KOPT-K1 (cell line): ENCODE results near the gene PCDHGA7.
"Not testable (repeated sequence)": the region's sequence is repeated elsewhere in the genome, so short reads cannot be mapped to it uniquely, and the experiment has no call there.

ENCODE experiments used
- H3K27ac ChIP-seq: fragments of 200-600 bp; sonication (generic); 2 replicates; pipeline ENCODE4 v1.5.1; 2016; ENCODE audit warnings: antibody characterized with exemption, mild to moderate bottlenecking, low read depth, low read length; ENCODE audit not compliant: poor library complexity, severe bottlenecking
- H3K36me3 ChIP-seq: fragments of 200-600 bp; sonication (generic); 2 replicates; pipeline ENCODE4 v1.5.1; 2017; ENCODE audit warnings: antibody characterized with exemption, mild to moderate bottlenecking, low read length, moderate library complexity; ENCODE audit not compliant: insufficient read depth
- H3K9me3 ChIP-seq: fragments of 200-600 bp; sonication (generic); 2 replicates; pipeline ENCODE4 v1.5.1; 2017; ENCODE audit warnings: antibody characterized with exemption, low read length, mild to moderate bottlenecking; ENCODE audit not compliant: insufficient read depth, poor library complexity, severe bottlenecking

The PCDHGA7 gene

DNA sequence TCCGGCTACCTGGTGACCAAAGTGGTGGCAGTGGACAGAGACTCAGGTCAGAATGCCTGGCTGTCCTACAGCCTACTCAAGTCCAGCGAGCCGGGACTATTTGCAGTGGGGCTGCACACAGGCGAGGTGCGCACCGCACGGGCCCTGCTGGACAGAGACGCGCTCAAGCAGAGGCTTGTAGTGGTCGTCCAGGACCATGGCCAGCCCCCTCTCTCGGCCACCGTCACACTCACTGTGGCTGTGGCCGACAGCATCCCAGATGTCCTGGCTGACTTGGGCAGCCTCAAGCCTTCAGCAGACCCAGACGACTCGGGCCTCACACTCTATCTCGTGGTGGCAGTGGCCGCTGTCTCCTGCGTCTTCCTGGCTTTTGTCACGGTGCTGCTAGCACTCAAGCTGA, 25.6 kb upstream of the PCDHGA7 start:
- H3K36me3 ChIP-seq = no peaks in the 10 kb centered on the region
- H3K27ac ChIP-seq = no peak overlapping the region
- peaks cover 13% of the 10 kb centered on the region for H3K9me3 ChIP-seq

DNA sequence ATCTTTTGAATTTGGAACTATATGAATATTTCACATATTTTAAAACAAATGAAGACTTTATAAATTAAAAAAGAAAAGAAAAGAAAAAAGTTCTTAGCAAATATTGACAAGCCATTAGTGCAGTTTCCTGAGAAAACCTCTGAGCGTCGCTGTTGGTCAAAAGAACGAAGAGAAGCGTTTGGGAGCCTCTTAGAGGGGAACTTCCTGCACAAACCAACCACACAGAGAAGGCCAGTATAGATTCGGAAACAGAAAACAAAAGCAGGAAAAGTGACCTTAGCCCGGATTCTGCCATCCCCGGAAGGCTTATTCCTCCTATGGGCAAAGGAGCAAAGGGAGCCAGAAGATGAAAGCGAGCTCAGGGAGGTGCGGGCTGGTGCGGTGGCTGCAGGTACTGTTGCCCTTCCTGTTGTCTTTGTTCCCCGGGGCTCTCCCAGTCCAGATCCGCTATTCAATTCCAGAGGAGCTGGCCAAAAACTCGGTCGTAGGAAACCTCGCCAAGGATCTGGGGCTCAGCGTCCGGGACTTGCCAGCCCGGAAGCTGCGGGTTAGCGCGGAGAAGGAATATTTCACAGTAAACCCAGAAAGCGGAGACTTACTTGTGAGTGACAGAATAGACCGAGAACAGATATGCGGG, 22.6 kb upstream of the PCDHGA7 start, which contains the start of gene PCDHGB2:
TSS of gene PCDHGB2 (plus strand) at position 205 of the 637 bp plus-strand sequence. CDS start at position 347, 142 bp downstream.
- Histone ChIP-seq H3K27ac (no peak within 1 kb of the TSS), H3K36me3 (no peaks in the 10 kb centered on the region)

DNA sequence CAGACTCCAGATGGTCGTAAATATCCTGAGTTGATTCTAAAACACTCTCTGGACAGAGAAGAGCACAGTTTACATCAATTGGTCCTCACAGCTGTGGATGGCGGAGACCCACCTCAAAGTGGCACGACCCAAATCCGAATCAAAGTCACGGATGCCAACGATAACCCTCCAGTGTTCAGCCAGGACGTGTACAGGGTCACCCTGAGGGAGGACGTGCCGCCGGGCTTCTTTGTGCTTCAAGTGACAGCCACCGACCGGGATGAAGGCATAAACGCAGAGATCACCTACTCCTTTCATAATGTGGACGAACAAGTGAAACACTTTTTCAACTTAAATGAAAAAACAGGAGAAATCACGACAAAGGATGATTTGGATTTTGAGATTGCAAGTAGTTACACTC, 21.9 kb upstream of the PCDHGA7 start:
- Histone ChIP-seq H3K36me3 (no peaks in the 10 kb centered on the region), H3K27ac (no peak overlapping the region), H3K9me3 (peaks cover 39% of the 10 kb centered on the region)

More for the DNA sequence above, 22.6 kb upstream of the PCDHGA7 start, which contains the start of gene PCDHGB2:
- peaks cover 31% of the 10 kb centered on the region for H3K9me3 ChIP-seq

GRCh38 chr5:141362719-141363118, 19.8 kb upstream of the PCDHGA7 start:
- no peaks in the 10 kb centered on the region for H3K36me3 ChIP-seq
- H3K27ac ChIP-seq = no peak overlapping the region
- peaks cover 47% of the 10 kb centered on the region for H3K9me3 ChIP-seq

GRCh38 chr5:141363952-141364660, 18.4 kb upstream of the PCDHGA7 start, which contains the start of gene PCDHGA5:
PCDHGA5 (plus strand) TSS chr5:141364162; CDS start chr5:141364331, 169 bp downstream.
- Histone ChIP-seq H3K36me3 (no peaks in the 10 kb centered on the region), H3K9me3 (peaks cover 47% of the 10 kb centered on the region), H3K27ac (no peak within 1 kb of the TSS)

DNA sequence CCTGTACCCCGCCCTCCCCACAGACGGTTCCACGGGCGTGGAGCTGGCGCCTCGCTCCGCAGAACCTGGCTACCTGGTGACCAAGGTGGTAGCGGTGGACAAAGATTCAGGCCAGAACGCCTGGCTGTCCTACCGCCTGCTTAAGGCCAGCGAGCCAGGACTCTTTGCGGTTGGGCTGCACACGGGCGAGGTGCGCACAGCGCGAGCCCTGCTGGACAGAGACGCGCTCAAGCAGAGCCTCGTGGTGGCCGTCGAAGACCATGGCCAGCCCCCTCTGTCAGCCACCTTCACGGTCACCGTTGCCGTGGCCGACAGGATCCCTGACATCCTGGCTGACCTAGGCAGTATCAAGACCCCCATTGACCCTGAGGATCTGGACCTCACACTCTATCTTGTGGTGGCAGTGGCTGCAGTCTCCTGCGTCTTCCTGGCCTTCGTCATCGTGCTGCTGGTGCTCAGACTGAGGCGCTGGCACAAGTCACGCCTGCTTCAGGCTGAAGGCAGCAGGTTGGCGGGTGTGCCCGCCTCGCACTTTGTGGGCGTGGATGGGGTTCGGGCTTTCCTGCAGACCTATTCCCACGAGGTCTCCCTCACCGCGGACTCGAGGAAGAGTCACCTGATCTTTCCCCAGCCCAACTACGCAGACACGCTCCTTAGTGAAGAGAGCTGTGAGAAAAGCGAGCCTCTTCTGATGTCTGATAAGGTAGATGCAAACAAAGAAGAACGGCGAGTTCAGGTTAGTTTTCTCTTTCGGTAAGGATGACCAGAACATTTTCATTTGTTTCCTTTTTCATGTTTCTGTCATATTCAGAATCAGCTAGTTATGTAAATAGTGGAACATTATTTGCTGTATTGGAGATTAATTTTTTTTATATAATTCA, 16.3 kb upstream of the PCDHGA7 start:
- Histone ChIP-seq H3K9me3 (peaks cover 50% of the 10 kb centered on the region), H3K27ac (no peak overlapping the region), H3K36me3 (no peaks in the 10 kb centered on the region)

DNA sequence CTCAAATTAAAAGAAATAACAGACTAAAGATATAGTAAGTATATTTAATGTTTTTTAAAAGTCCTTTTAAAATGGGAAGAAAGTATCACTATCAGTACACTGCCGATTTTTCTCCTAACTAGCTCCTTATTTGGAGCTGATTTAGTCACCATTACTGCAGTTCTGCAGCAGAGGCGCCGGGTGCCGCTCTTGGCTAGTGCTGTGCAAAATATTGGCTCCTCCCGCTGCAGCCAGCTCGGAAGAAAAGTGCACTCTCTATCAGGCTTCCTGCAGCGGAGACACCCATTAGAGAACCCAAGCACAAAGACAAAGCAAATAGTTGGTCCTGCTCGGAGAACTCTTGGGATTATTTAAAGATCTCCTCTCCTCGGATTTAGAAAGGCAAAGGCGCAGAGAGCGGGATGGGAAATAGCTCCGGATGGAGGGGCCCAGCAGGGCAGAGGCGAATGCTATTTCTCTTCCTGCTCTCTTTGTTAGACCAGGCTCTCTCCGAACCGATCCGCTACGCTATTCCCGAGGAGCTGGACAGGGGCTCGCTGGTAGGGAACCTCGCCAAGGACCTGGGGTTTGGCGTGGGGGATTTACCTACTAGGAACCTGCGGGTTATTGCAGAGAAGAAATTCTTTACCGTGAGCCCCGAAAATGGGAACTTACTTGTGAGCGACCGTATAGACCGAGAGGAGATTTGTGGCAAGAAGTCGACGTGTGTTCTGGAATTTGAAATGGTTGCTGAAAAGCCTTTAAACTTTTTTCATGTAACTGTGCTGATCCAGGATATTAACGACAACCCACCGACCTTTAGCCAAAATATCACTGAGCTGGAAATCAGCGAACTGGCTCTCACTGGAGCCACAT, 12.3 kb upstream of the PCDHGA7 start, which contains the start of gene PCDHGB3:
TSS of gene PCDHGB3 (plus strand) at position 249 of the 855 bp plus-strand sequence. CDS start at position 402, 153 bp downstream.
- H3K36me3 ChIP-seq = no peaks in the 10 kb centered on the region
- H3K27ac ChIP-seq = no peak within 1 kb of the TSS
- H3K9me3 ChIP-seq = peaks cover 39% of the 10 kb centered on the region

DNA sequence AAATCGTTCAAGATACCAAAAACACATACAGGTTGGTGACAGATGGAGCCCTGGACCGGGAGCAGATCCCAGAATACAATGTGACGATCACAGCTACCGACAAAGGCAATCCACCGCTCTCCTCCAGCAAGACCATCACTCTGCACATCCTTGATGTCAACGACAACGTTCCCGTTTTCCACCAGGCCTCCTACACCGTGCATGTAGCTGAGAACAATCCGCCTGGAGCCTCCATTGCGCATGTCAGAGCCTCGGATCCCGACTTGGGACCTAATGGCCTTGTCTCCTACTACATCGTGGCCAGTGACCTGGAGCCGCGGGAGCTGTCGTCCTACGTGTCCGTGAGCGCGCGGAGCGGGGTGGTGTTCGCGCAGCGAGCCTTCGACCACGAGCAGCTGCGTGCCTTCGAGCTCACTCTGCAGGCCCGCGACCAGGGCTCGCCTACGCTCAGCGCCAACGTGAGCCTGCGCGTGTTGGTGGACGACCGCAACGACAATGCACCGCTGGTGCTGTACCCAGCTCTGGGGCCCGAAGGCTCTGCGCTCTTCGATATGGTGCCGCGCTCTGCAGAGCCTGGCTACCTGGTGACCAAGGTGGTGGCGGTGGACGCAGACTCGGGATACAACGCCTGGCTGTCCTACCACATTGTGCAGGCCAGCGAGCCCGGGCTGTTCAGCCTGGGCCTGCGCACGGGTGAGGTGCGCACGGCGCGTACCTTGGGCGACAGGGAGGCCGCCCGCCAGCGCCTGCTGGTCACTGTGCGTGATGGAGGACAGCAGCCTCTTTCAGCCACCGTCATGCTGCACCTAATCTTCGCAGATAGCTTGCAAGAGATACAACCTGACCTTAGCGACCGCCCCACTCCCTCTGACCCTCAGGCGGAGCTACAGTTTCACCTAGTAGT, 10.7 kb upstream of the PCDHGA7 start:
- Histone ChIP-seq H3K9me3 (peaks cover 36% of the 10 kb centered on the region), H3K36me3 (no peaks in the 10 kb centered on the region), H3K27ac (no peak overlapping the region)

DNA sequence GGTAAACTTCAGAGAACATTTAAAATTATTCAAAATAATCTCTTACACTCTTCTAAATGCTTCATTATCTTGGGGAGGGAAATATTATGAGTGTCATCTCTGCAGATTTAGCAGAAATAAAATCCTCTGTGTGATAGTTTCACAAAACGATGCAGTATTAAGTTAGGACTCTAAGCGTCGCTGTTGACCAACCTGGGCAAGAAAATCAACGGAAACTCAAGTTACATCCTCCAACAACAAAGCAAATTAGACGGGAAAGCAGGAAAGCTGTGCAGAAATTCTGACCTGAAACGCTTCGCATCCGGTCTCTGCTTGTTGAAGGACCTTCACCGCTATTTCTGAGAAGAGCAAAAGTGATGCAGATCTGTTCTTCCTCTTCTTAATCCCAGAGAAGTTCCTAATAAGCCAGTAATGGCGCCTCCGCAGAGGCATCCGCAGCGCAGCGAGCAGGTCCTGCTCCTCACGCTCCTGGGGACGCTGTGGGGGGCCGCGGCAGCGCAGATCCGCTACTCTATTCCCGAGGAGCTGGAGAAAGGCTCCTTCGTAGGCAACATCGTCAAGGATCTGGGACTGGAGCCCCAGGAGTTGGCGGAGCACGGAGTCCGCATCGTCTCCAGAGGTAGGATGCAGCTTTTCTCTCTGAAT, 8.7 kb upstream of the PCDHGA7 start, which contains the start of gene PCDHGA6:
TSS of gene PCDHGA6 (plus strand) at position 219 of the 645 bp plus-strand sequence. CDS start at position 412, 193 bp downstream.
- H3K9me3 ChIP-seq = peaks cover 36% of the 10 kb centered on the region
- no peaks in the 10 kb centered on the region for H3K36me3 ChIP-seq
- H3K27ac ChIP-seq = no peak within 1 kb of the TSS

DNA sequence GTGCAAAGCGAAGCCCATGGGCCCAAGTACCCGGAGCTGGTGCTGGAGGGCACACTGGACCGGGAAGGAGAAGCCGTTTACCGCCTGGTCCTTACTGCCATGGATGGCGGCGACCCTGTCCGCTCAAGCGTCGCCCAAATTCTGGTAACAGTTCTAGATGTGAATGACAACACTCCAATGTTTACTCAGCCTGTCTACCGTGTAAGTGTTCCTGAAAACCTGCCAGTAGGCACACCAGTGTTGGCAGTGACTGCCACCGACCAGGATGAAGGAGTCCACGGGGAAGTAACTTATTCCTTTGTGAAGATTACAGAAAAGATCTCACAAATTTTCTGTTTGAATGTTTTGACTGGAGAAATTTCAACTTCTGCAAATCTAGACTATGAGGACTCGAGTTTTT, 7.9 kb upstream of the PCDHGA7 start:
- H3K27ac ChIP-seq = no peak overlapping the region
- peaks cover 36% of the 10 kb centered on the region for H3K9me3 ChIP-seq
- no peaks in the 10 kb centered on the region for H3K36me3 ChIP-seq

DNA sequence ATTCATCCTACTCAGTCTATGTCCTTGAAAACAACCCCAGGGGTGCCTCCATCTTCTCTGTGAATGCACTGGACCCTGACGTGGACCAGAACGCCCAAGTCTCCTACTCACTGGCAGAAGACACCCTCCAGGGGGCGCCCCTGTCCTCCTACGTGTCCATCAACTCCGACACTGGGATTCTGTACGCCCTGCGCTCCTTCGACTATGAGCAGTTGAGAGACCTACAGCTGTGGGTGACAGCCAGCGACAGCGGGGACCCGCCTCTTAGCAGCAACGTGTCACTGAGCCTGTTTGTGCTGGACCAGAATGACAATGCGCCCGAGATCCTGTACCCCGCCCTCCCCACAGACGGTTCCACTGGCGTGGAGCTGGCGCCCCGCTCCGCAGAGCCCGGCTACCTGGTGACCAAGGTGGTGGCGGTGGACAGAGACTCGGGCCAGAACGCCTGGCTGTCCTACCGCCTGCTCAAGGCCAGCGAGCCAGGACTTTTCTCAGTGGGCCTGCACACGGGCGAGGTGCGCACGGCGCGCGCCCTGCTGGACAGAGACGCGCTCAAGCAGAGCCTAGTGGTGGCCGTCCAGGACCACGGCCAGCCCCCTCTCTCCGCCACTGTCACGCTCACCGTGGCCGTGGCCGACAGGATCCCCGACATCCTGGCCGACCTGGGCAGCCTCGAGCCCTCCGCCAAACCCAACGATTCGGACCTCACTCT, 6.9 kb upstream of the PCDHGA7 start:
- not testable (repeated sequence) for H3K27ac ChIP-seq, H3K36me3 ChIP-seq
- H3K9me3 ChIP-seq = peaks cover 30% of the 10 kb centered on the region

GRCh38 chr5:141383345-141383744, 803 bp downstream of the PCDHGA7 start:
- Histone ChIP-seq H3K27ac (no peak overlapping the region), H3K9me3 (peaks cover 29% of the 10 kb centered on the region)

More at GRCh38 chr5:141383345-141383744, 803 bp downstream of the PCDHGA7 start:
- no peaks in the 10 kb centered on the region for H3K36me3 ChIP-seq
